Lung (tissue), 12 donors: ENCODE data around the gene PHACTR3. TPM values are rescaled to one million over a fixed set of nuclear protein-coding genes. Genes with fewer than 3 reads are reported as not detected.

ENCODE experiments used
- ATAC-seq: fragments of 200-7000 bp; cut with Tn5 transposase; one replicate; pipeline ENCODE4 v1.9.1; 2020; ENCODE audit warnings: moderate number of reproducible peaks; ENCODE audit not compliant: insufficient read depth, low FRiP score
- DNase-seq, 3 donors: peaks; one replicate each; pipeline ENCODE4 v3.0.0-alpha.2; 2013 to 2017
- H3K27ac ChIP-seq, 2 donors: one replicate each; pipeline ENCODE4 v1.5.1; 2013; ENCODE audit warnings: mild to moderate bottlenecking in 2 of 2, moderate library complexity in 2 of 2, control low read depth in 1 of 2, inconsistent platforms in 1 of 2, low read depth in 1 of 2, low read length in 1 of 2
- H3K27me3 ChIP-seq, 3 donors: one replicate each; pipeline ENCODE4 v1.5.1; 2013; ENCODE audit warnings: low read length in 2 of 3; ENCODE audit not compliant: control insufficient read depth in 3 of 3, insufficient read depth in 3 of 3
- H3K36me3 ChIP-seq, 4 donors: one replicate each; pipeline ENCODE4 v1.5.1; 2013; ENCODE audit warnings: low read length in 4 of 4, mild to moderate bottlenecking in 1 of 4, moderate library complexity in 1 of 4; ENCODE audit not compliant: control insufficient read depth in 4 of 4, insufficient read depth in 4 of 4
- H3K4me1 ChIP-seq, 5 donors: one replicate each; pipeline ENCODE4 v1.5.1; 2013; ENCODE audit warnings: low read length in 5 of 5, mild to moderate bottlenecking in 2 of 5, moderate library complexity in 1 of 5; ENCODE audit not compliant: control insufficient read depth in 5 of 5, insufficient read depth in 5 of 5
- H3K4me3 ChIP-seq: one replicate; pipeline ENCODE4 v1.5.1; 2013; ENCODE audit warnings: mild to moderate bottlenecking, control low read depth, moderate library complexity
- H3K9ac ChIP-seq, 2 donors: one replicate each; pipeline ENCODE4 v1.5.1; 2013; ENCODE audit warnings: low read length in 2 of 2, control low read depth in 1 of 2; ENCODE audit not compliant: insufficient read depth in 1 of 2
- H3K9me3 ChIP-seq, 4 donors: one replicate each; pipeline ENCODE4 v1.5.1; 2013; ENCODE audit warnings: low read length in 3 of 4, mild to moderate bottlenecking in 1 of 4, moderate library complexity in 1 of 4; ENCODE audit not compliant: control insufficient read depth in 4 of 4, insufficient read depth in 3 of 4
- WGBS, 2 donors: extraction: QIAGEN DNeasy Blood & Tissue Kit; methylation state at CpG; one replicate each; pipeline ENCODE4 v1.1.7; 2013; 5-methylcytosine and 5-hydroxymethylcytosine counted together
- polyA plus RNA-seq, 2 donors: library from polyadenylated mRNA; stranded (reverse); fragments of 200-250 nt; gene quantifications; one replicate each; pipeline ENCODE4 v1.2.1, GENCODE V29; 2013
- total RNA-seq, 2 donors: library from RNA; depleted of rRNA in 1 of 2; stranded (reverse); fragments of >200 nt in 1 of 2; gene quantifications; one replicate each; pipeline ENCODE4 v1.2.1, GENCODE V29; 2014 to 2021
- TF ChIP-seq, protein P1 (sequence below): IDR thresholded peaks from 2 replicates; pipeline ENCODE4 v1.5.1; 2012; ENCODE audit warnings: mild to moderate bottlenecking; ENCODE audit errors: control extremely low read depth, extremely low read depth
- donor health status: control.
- donor health status: control.
- donor health status: Bipolar disorder and iron deficiency.
- donor health status: healthy.
- donor health status: DM: yes; HTN: yes; CAD: no.

Gene PHACTR3
- total and polyA plus RNA-seq, 4 donors, result 3.8 to 12.0 (median 5.9) TPM

DNA sequence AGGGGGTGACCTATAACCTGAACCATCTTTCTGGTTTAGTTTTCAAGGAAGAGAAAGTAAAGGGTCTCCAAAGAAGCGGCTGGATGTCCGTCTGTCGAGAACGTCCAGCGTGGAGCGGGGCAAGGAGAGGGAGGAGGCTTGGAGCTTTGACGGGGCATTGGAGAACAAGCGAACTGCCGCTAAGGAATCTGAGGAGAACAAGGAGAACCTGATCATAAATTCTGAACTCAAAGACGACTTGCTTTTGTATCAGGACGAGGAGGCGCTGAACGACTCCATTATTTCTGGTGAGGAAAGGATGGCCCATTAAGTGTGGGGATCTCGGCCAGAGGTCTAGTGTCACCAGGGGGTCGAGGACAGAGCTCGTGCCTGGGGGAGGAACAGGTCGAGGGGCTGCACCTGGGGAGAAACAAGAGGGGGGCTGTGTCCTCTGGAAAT, 169.9 kb downstream of the PHACTR3 start:
- ATAC-seq (no peak), DNase-seq (no peak)
- Histone ChIP-seq H3K9me3 (no peaks in the 10 kb centered on the region), H3K27ac (no peak overlapping the region), H3K4me1 (no peaks in the 10 kb centered on the region), H3K4me3 (no peak overlapping the region), H3K9ac (no peak overlapping the region), H3K36me3 (no peaks in the 10 kb centered on the region), H3K27me3 (peaks cover 0 to 2% (median 0%) of the 10 kb centered on the region in 3 donors)
- 76 to 81% methylated on average over 17 of the region's 17 CpGs for WGBS, 2 donors
- TF ChIP-seq, protein P1, sequence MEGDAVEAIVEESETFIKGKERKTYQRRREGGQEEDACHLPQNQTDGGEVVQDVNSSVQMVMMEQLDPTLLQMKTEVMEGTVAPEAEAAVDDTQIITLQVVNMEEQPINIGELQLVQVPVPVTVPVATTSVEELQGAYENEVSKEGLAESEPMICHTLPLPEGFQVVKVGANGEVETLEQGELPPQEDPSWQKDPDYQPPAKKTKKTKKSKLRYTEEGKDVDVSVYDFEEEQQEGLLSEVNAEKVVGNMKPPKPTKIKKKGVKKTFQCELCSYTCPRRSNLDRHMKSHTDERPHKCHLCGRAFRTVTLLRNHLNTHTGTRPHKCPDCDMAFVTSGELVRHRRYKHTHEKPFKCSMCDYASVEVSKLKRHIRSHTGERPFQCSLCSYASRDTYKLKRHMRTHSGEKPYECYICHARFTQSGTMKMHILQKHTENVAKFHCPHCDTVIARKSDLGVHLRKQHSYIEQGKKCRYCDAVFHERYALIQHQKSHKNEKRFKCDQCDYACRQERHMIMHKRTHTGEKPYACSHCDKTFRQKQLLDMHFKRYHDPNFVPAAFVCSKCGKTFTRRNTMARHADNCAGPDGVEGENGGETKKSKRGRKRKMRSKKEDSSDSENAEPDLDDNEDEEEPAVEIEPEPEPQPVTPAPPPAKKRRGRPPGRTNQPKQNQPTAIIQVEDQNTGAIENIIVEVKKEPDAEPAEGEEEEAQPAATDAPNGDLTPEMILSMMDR, result no peak

DNA sequence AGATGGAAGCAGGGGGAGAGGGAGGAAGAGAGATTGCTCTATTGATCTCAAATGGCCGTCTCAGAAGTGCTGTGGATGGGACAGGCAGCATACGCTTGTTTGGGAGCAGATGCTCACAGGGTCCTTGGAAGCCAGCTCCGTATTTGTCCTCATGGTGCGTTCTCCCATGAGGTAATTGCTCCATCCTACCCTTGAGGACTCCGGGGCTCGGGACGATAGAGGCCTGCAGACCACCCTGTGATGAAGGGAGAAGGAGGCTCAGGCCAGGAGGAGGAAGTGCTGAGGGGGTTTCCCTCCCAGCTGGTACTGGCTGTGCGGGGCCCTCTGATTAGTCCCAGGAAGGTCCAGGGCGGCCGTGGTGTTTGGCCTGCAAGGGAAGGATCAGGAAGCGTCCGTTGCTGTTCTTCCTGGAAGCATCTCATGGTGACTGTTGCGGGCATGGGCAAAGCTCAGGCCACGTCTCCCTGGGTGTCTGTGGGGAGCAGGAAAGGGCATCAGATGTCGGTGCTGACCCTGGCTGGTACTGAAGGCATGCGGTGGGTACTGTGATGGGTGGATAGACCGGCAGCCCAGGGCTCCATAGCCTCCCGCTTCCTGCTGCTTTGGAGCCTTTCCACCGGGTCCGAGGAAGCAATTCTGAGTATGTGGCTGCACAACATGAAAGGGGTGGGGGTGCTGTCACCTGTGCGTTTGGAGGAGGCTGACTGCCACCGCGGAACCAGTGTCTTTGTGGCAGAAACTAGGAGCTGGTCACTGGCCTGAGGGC, 170.8 kb downstream of the PHACTR3 start:
- DNase-seq (no peak), ATAC-seq (no peak)
- no peaks in the 10 kb centered on the region for H3K27me3 ChIP-seq
- WGBS, 2 donors, result 72 to 75% methylated on average over 23 of the region's 23 CpGs
- H3K4me3 ChIP-seq, result no peak overlapping the region
- H3K9me3 ChIP-seq, result no peaks in the 10 kb centered on the region
- H3K9ac ChIP-seq, result no peak overlapping the region
- H3K36me3 ChIP-seq, result no peaks in the 10 kb centered on the region
- no peak overlapping the region for H3K27ac ChIP-seq
- H3K4me1 ChIP-seq, result no peaks in the 10 kb centered on the region
- TF ChIP-seq, protein P1, result no peak

DNA sequence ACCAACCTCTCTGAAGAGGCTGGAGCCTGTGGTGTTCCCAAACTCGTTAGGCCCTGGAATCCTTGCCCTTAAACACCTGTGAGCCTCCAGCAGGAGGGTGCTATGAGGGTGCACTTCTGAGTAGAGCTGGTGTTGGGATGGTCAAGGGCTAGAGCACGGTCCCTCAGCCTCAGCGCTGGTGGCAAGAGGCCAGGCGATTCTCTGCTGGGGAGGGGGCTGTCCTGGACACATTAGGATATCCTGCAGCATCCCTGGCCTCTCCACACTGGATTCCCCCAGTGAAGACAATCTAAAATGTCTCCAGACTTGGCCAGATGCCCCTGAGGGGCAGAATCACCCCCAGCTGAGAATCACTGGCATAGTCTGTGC, 171.3 kb downstream of the PHACTR3 start:
- DNase-seq, result no peak
- H3K36me3 ChIP-seq, result no peaks in the 10 kb centered on the region
- ATAC-seq, result no peak
- no peaks in the 10 kb centered on the region for H3K27me3 ChIP-seq
- no peaks in the 10 kb centered on the region for H3K4me1 ChIP-seq
- H3K9ac ChIP-seq, result no peak overlapping the region
- TF ChIP-seq, protein P1, result no peak
- 83 to 84% methylated on average over 4 of the region's 4 CpGs for WGBS, 2 donors
- H3K27ac ChIP-seq, result no peak overlapping the region
- no peak overlapping the region for H3K4me3 ChIP-seq
- H3K9me3 ChIP-seq, result no peaks in the 10 kb centered on the region
